Lower lobe of right lung (tissue), 2 donors: Measurements from ENCODE around the gene OR5AC2. TPM values are rescaled to one million over a fixed set of nuclear protein-coding genes. Genes with fewer than 3 reads are reported as not detected.

Experiments
- ATAC-seq, 2 donors: fragments of 200-7000 bp; cut with Tn5 transposase; one replicate each; pipeline ENCODE4 v1.9.1; 2020 to 2022; ENCODE audit warnings: mild to moderate bottlenecking in 2 of 2, moderate library complexity in 2 of 2
- DNase-seq: peaks from one replicate; pipeline ENCODE4 v3.0.0-alpha.2; 2020
- H3K27ac ChIP-seq: fragments of 200-600 bp; one replicate; pipeline ENCODE4 v1.8.0; 2022
- H3K27me3 ChIP-seq: fragments of 200-600 bp; one replicate; pipeline ENCODE4 v1.8.0; 2022; ENCODE audit warnings: low read depth
- H3K36me3 ChIP-seq: fragments of 200-600 bp; one replicate; pipeline ENCODE4 v1.8.0; 2022; ENCODE audit warnings: mild to moderate bottlenecking
- H3K4me1 ChIP-seq: fragments of 200-600 bp; one replicate; pipeline ENCODE4 v1.8.0; 2022
- H3K4me3 ChIP-seq: fragments of 200-600 bp; one replicate; pipeline ENCODE4 v1.8.0; 2022; ENCODE audit warnings: mild to moderate bottlenecking
- H3K9me3 ChIP-seq: fragments of 200-600 bp; one replicate; pipeline ENCODE4 v1.8.0; 2022
- intact Hi-C: fragments of 100-400 bp; cut with DNase I; formaldehyde crosslinking; loops from one replicate; pipeline ENCODE4 v1.11.0; 2022
- total RNA-seq: library from RNA; stranded (reverse); fragmentation: NEBNext Ultra II Directional; extraction: Animal tissue kit (Norgen Biotek cat#: 25700); gene quantifications from one replicate; pipeline ENCODE4 v1.2.1, GENCODE V29; 2021
- TF ChIP-seq, protein P1 (sequence below): fragments of 200-600 bp; IDR thresholded peaks from one replicate; pipeline ENCODE4 v1.8.0; 2022; ENCODE audit warnings: antibody characterized with exemption, mild to moderate bottlenecking
- donor health status: DM: no; HTN: yes; CAD: no; lungs with severe emphysema.

The OR5AC2 gene
- total RNA-seq, 1 donor from 2014 or later, result not detected

- Histone ChIP-seq H3K36me3 (no peaks in the 10 kb centered on the region), H3K27me3 (no peaks in the 10 kb centered on the region), H3K4me3 (no peak overlapping the region), H3K4me1 (no peaks in the 10 kb centered on the region), H3K9me3 (no peaks in the 10 kb centered on the region), H3K27ac (no peak overlapping the region)
- TF ChIP-seq, protein P1, sequence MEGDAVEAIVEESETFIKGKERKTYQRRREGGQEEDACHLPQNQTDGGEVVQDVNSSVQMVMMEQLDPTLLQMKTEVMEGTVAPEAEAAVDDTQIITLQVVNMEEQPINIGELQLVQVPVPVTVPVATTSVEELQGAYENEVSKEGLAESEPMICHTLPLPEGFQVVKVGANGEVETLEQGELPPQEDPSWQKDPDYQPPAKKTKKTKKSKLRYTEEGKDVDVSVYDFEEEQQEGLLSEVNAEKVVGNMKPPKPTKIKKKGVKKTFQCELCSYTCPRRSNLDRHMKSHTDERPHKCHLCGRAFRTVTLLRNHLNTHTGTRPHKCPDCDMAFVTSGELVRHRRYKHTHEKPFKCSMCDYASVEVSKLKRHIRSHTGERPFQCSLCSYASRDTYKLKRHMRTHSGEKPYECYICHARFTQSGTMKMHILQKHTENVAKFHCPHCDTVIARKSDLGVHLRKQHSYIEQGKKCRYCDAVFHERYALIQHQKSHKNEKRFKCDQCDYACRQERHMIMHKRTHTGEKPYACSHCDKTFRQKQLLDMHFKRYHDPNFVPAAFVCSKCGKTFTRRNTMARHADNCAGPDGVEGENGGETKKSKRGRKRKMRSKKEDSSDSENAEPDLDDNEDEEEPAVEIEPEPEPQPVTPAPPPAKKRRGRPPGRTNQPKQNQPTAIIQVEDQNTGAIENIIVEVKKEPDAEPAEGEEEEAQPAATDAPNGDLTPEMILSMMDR, result no peak
- intact Hi-C loops, result no loop called here
- ATAC-seq, result no peak
- DNase-seq, result no peak
These were observed 18.1 kb upstream of the OR5AC2 start for GRCh38 chr3:98068824-98069223.

DNA sequence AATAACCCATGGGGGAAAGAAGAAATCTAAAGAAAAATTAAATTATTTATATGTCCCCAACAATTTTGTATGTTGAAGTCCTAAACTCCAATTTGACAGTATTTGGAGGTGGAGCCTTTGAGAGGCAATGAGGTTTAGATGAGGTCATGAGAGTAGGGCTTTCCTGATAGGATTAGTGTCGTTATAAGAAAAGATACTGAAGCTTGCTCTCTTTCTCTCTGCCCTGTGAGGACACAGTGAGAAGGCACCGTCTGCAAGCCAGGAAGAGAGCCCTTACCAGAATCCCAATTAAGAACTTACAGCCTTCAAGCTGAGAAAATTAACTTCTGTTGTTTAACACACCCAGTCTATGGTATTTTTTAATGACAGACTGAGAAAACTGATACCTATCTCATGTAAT is 16.1 kb upstream of the OR5AC2 start:
- TF ChIP-seq, protein P1, result no peak

GRCh38 chr3:98073486-98073885 is 13.5 kb upstream of the OR5AC2 start:
- no peak for ATAC-seq
- Histone ChIP-seq H3K27ac (no peak overlapping the region), H3K4me3 (no peak overlapping the region), H3K27me3 (no peaks in the 10 kb centered on the region), H3K9me3 (no peaks in the 10 kb centered on the region), H3K4me1 (no peaks in the 10 kb centered on the region), H3K36me3 (no peaks in the 10 kb centered on the region)
- TF ChIP-seq, protein P1, result no peak
- no peak for DNase-seq
- intact Hi-C loops, result no loop called here

More for the DNA sequence above, 16.1 kb upstream of the OR5AC2 start:
- DNase-seq (no peak), ATAC-seq (no peak)
- Histone ChIP-seq H3K36me3 (no peaks in the 10 kb centered on the region), H3K27ac (no peak overlapping the region), H3K4me3 (no peak overlapping the region), H3K27me3 (no peaks in the 10 kb centered on the region), H3K9me3 (no peaks in the 10 kb centered on the region), H3K4me1 (no peaks in the 10 kb centered on the region)
- intact Hi-C loops, result no loop called here

DNA sequence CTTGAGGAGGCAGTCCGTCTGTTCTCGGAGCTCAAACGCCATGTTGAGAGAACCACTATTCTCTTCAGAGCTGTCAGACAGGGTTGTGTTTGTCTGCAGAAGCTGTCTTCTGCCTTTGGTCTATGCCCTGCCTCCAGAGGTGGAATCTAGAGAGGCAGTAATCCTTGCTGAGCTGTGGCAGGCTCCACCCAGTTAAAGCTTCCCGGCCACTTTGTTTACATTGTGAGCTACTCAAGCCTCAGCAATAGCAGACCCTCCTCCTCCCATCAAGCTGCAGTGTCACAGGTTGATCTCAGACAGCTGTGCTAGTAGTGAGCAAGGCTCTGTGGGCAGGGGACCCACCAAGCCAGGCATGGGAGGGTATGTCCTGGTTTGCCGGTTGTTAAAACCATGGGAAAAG is 8.9 kb downstream of the OR5AC2 start:
- Histone ChIP-seq H3K4me1 (no peaks in the 10 kb centered on the region), H3K9me3 (no peaks in the 10 kb centered on the region), H3K27me3 (no peaks in the 10 kb centered on the region), H3K4me3 (no peak overlapping the region), H3K36me3 (no peaks in the 10 kb centered on the region), H3K27ac (no peak overlapping the region)
- TF ChIP-seq, protein P1, result no peak
- ATAC-seq (no peak), DNase-seq (no peak)
- intact Hi-C loops, result no loop called here

DNA sequence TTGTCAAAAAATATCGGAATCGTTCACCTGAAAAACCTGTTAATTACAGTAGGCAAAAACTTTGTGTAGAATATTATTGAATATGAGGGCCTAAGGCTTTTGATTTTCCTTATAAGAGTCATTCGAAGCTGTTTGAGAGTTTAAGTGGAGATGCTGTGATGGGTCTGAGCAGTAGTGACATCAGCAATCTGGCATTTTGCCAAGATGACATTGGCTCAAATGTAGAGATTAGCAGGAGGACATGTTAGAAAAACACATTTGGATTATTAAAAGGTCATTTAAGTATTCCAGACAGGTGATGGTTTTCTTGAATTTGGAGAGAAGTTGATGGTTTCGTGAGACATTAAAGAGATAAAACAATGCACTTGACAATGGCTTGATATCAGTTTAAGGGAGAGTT is 12.9 kb downstream of the OR5AC2 start:
- Histone ChIP-seq H3K27ac (no peak overlapping the region), H3K9me3 (no peaks in the 10 kb centered on the region), H3K27me3 (no peaks in the 10 kb centered on the region), H3K4me1 (no peaks in the 10 kb centered on the region), H3K36me3 (no peaks in the 10 kb centered on the region), H3K4me3 (no peak overlapping the region)
- DNase-seq (no peak), ATAC-seq (no peak)
- TF ChIP-seq, protein P1, result no peak
- intact Hi-C loops, result no loop called here

DNA sequence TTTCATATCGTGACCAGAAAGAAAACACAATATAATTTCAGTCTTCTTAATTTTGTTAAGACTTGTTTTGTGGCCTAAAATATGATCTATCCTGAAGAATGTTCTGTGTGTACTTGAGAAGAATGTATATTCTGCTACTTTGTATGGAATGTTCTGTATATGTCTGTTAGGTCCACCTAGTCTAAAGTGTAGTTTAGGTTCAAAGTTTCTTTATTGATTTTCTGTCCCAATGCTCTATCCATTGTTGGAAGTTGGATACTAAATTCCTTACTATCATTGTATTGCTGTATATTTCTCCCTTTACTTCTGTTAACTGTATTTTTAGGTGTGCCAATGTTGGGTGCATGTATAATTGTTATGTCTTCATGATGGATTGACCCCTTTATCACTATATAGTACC is 21.2 kb downstream of the OR5AC2 start:
- no peaks in the 10 kb centered on the region for H3K27me3 ChIP-seq
- TF ChIP-seq, protein P1, result no peak
- DNase-seq (no peak), ATAC-seq (no peak)
- H3K4me3 ChIP-seq, result no peak overlapping the region
- no peaks in the 10 kb centered on the region for H3K4me1 ChIP-seq
- H3K36me3 ChIP-seq, result no peaks in the 10 kb centered on the region
- intact Hi-C loops, result no loop called here
- H3K27ac ChIP-seq, result no peak overlapping the region
- H3K9me3 ChIP-seq, result no peaks in the 10 kb centered on the region
